ENCODE data around the gene TAGAP. TPM values are rescaled to one million over a fixed set of nuclear protein-coding genes. Genes with fewer than 3 reads are reported as not detected.

TAGAP gene
- total RNA-seq, 1 experiment from 2014 or later, result 0.22 TPM

DNA sequence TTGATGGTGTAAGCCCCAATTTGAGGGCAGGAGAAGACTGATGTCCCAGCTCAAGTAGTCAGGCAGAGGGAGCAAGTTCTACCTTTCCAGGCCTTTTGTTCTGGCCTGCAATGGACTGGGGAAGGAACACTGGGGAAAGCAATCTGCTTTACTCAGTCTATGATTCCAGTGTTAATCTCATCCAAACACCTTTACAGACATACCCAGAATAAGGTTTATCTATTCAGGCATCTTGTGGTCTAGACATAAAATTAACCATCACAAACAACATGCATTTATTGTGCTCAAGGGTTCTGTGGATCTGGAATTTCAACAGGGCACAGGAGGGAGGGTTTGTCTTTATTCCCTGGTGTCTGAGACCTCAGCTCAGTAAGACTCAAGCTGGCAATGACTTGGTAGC lies 30.4 kb downstream of the TAGAP start:
- DNase-seq (ENCODE audit: low spot score) (no peak), ATAC-seq (no peak)
- Mint-ChIP-seq H3K27ac (no peak overlapping the region), H3K36me3 (no peaks in the 10 kb centered on the region), H3K4me3 (no peak overlapping the region), H3K4me1 (no peaks in the 10 kb centered on the region), H3K27me3 (ENCODE audit: low read depth) (no peaks in the 10 kb centered on the region), H3K9me3 (peaks cover 7% of the 10 kb centered on the region)
- TF ChIP-seq IRF2 (CRISPR knock-in tag; IDR thresholded peaks at IDR 0.05; ENCODE audit: borderline replicate concordance, low read depth), result no peak
- TF ChIP-seq, protein P1, sequence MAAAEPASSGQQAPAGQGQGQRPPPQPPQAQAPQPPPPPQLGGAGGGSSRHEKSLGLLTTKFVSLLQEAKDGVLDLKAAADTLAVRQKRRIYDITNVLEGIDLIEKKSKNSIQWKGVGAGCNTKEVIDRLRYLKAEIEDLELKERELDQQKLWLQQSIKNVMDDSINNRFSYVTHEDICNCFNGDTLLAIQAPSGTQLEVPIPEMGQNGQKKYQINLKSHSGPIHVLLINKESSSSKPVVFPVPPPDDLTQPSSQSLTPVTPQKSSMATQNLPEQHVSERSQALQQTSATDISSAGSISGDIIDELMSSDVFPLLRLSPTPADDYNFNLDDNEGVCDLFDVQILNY (CRISPR knock-in tag; IDR thresholded peaks at IDR 0.05), result no peak
- TF ChIP-seq, protein P2, sequence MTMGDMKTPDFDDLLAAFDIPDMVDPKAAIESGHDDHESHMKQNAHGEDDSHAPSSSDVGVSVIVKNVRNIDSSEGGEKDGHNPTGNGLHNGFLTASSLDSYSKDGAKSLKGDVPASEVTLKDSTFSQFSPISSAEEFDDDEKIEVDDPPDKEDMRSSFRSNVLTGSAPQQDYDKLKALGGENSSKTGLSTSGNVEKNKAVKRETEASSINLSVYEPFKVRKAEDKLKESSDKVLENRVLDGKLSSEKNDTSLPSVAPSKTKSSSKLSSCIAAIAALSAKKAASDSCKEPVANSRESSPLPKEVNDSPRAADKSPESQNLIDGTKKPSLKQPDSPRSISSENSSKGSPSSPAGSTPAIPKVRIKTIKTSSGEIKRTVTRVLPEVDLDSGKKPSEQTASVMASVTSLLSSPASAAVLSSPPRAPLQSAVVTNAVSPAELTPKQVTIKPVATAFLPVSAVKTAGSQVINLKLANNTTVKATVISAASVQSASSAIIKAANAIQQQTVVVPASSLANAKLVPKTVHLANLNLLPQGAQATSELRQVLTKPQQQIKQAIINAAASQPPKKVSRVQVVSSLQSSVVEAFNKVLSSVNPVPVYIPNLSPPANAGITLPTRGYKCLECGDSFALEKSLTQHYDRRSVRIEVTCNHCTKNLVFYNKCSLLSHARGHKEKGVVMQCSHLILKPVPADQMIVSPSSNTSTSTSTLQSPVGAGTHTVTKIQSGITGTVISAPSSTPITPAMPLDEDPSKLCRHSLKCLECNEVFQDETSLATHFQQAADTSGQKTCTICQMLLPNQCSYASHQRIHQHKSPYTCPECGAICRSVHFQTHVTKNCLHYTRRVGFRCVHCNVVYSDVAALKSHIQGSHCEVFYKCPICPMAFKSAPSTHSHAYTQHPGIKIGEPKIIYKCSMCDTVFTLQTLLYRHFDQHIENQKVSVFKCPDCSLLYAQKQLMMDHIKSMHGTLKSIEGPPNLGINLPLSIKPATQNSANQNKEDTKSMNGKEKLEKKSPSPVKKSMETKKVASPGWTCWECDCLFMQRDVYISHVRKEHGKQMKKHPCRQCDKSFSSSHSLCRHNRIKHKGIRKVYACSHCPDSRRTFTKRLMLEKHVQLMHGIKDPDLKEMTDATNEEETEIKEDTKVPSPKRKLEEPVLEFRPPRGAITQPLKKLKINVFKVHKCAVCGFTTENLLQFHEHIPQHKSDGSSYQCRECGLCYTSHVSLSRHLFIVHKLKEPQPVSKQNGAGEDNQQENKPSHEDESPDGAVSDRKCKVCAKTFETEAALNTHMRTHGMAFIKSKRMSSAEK (CRISPR knock-in tag; IDR thresholded peaks at IDR 0.05; ENCODE audit: borderline replicate concordance), result no peak
- ChIA-PET CTCF (interaction anchor here (2.0 to 2.2 kb wide), 2 partner anchors 11 to 120 kb away, joined by 5 to 9 read pairs; no protein-coding TSS in a partner anchor), POLR2A (interaction anchor here (0.9 kb wide), 1 partner anchor 15 kb away, joined by 3 read pairs; the partner anchor contains the start of gene RSPH3)

DNA sequence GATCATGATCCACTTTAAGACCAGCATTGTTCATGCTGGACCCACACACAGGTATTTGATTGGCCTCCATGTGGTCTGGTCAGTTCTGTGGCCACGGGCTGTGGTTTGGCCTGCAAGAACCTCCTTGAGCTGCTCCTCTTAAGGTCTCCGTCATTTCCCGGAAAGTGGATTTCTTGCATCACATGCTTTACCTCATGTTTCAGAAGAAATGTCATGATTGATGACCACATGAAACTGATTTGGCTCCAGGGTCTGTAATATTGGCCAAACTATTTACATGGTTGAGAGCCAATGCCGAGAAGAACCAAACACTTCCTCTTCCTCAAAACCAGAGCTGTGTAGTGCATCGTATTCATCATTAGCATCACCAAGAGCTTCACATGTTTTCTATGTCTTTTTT lies 31.6 kb downstream of the TAGAP start:
- no peak overlapping the region for H3K27ac Mint-ChIP-seq
- H3K9me3 Mint-ChIP-seq, result peaks cover 7% of the 10 kb centered on the region
- no peaks in the 10 kb centered on the region for H3K27me3 Mint-ChIP-seq (ENCODE audit: low read depth)
- no peak overlapping the region for H3K4me3 Mint-ChIP-seq
- H3K36me3 Mint-ChIP-seq, result no peaks in the 10 kb centered on the region
- no peak for DNase-seq (ENCODE audit: low spot score)
- POLR2A ChIA-PET, result no interaction called here
- no peaks in the 10 kb centered on the region for H3K4me1 Mint-ChIP-seq
- CTCF ChIA-PET, result interaction anchor here (0.6 to 2.2 kb wide), 5 partner anchors 10 to 295 kb away, joined by 3 to 9 read pairs (median 4); no protein-coding TSS in a partner anchor
- no peak for ATAC-seq
- TF ChIP-seq SMAD4 (CRISPR knock-in tag; IDR thresholded peaks at IDR 0.05) (no peak), FOXJ3 (CRISPR knock-in tag; IDR thresholded peaks at IDR 0.05; ENCODE audit: borderline replicate concordance) (no peak), JUN (CRISPR knock-in tag; IDR thresholded peaks at IDR 0.05) (no peak), PRRX2 (CRISPR knock-in tag; IDR thresholded peaks at IDR 0.05) (no peak), ESRRA (CRISPR knock-in tag; IDR thresholded peaks at IDR 0.05; ENCODE audit: borderline replicate concordance) (no peak), TEAD4 (CRISPR knock-in tag; IDR thresholded peaks at IDR 0.05) (no peak), ZNF317 (CRISPR knock-in tag; IDR thresholded peaks at IDR 0.05; ENCODE audit: borderline replicate concordance, low read depth) (no peak), NR1H2 (CRISPR knock-in tag; IDR thresholded peaks at IDR 0.05) (no peak), CBFB (CRISPR knock-in tag; IDR thresholded peaks at IDR 0.05; ENCODE audit: low read depth) (no peak)
- TF ChIP-seq, protein P3, sequence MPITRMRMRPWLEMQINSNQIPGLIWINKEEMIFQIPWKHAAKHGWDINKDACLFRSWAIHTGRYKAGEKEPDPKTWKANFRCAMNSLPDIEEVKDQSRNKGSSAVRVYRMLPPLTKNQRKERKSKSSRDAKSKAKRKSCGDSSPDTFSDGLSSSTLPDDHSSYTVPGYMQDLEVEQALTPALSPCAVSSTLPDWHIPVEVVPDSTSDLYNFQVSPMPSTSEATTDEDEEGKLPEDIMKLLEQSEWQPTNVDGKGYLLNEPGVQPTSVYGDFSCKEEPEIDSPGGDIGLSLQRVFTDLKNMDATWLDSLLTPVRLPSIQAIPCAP (CRISPR knock-in tag; IDR thresholded peaks at IDR 0.05), result no peak
- TF ChIP-seq, protein P4, sequence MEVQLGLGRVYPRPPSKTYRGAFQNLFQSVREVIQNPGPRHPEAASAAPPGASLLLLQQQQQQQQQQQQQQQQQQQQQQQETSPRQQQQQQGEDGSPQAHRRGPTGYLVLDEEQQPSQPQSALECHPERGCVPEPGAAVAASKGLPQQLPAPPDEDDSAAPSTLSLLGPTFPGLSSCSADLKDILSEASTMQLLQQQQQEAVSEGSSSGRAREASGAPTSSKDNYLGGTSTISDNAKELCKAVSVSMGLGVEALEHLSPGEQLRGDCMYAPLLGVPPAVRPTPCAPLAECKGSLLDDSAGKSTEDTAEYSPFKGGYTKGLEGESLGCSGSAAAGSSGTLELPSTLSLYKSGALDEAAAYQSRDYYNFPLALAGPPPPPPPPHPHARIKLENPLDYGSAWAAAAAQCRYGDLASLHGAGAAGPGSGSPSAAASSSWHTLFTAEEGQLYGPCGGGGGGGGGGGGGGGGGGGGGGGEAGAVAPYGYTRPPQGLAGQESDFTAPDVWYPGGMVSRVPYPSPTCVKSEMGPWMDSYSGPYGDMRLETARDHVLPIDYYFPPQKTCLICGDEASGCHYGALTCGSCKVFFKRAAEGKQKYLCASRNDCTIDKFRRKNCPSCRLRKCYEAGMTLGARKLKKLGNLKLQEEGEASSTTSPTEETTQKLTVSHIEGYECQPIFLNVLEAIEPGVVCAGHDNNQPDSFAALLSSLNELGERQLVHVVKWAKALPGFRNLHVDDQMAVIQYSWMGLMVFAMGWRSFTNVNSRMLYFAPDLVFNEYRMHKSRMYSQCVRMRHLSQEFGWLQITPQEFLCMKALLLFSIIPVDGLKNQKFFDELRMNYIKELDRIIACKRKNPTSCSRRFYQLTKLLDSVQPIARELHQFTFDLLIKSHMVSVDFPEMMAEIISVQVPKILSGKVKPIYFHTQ (CRISPR knock-in tag; IDR thresholded peaks at IDR 0.05), result no peak
- TF ChIP-seq, protein P5, sequence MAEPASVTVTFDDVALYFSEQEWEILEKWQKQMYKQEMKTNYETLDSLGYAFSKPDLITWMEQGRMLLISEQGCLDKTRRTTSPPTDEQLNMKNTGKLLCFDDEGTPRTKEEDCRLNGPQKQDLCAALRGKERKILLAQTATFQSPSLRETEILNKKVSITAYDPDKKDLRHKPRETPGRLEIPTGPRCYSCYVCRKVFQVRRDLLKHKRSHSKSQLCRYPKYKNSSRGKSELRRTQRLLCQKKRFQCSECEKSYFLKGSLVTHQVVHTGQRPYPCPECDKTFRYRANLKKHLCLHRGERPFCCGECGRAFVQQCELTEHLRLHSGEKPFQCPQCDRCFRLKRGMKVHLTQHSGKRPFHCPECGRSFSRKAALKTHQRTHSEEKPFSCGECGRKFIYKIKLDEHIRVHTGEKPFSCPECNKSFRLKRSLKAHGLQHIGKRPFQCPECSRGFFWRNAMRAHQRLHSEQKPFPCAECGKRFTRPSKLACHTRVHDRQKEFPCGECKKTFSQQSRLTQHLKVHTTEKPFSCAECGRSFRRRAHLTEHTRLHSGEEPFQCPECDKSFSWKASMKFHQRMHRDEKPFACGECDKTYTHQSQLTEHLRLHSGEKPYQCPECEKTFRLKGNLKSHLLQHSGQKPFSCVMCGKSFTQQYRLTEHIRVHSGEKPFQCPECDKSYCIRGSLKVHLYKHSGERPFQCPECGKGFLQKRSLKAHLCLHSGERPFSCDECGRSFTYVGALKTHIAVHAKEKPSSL (CRISPR knock-in tag; conservative IDR thresholded peaks at IDR 0.05), result no peak
- TF ChIP-seq, protein P6, sequence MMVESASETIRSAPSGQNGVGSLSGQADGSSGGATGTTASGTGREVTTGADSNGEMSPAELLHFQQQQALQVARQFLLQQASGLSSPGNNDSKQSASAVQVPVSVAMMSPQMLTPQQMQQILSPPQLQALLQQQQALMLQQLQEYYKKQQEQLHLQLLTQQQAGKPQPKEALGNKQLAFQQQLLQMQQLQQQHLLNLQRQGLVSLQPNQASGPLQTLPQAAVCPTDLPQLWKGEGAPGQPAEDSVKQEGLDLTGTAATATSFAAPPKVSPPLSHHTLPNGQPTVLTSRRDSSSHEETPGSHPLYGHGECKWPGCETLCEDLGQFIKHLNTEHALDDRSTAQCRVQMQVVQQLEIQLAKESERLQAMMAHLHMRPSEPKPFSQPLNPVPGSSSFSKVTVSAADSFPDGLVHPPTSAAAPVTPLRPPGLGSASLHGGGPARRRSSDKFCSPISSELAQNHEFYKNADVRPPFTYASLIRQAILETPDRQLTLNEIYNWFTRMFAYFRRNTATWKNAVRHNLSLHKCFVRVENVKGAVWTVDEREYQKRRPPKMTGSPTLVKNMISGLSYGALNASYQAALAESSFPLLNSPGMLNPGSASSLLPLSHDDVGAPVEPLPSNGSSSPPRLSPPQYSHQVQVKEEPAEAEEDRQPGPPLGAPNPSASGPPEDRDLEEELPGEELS (CRISPR knock-in tag; IDR thresholded peaks at IDR 0.05), result no peak
- TF ChIP-seq, protein P7, sequence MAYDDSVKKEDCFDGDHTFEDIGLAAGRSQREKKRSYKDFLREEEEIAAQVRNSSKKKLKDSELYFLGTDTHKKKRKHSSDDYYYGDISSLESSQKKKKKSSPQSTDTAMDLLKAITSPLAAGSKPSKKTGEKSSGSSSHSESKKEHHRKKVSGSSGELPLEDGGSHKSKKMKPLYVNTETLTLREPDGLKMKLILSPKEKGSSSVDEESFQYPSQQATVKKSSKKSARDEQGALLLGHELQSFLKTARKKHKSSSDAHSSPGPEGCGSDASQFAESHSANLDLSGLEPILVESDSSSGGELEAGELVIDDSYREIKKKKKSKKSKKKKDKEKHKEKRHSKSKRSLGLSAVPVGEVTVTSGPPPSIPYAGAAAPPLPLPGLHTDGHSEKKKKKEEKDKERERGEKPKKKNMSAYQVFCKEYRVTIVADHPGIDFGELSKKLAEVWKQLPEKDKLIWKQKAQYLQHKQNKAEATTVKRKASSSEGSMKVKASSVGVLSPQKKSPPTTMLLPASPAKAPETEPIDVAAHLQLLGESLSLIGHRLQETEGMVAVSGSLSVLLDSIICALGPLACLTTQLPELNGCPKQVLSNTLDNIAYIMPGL (CRISPR knock-in tag; IDR thresholded peaks at IDR 0.05), result no peak

All from WTC11 (cell line).